Ovary (tissue), 9 donors: ENCODE data around the gene TMEM238L. TPM values are rescaled to one million over a fixed set of nuclear protein-coding genes. Genes with fewer than 3 reads are reported as not detected.
A peak's percentile ranks its signal among the peaks of the same experiment; 100 is the strongest.

Experiments
- DNase-seq, 5 donors: peaks; one replicate each; pipeline ENCODE4 v3.0.0-alpha.2; 2019 to 2020
- H3K27ac ChIP-seq, 2 donors: fragments of 200-600 bp; one replicate each; pipeline versions ENCODE4 v1.5.1 to v1.8.0; 2019 to 2022
- H3K27me3 ChIP-seq: fragments of 200-600 bp; one replicate; pipeline ENCODE4 v1.8.0; 2022
- H3K36me3 ChIP-seq: fragments of 200-600 bp; sonication (generic); one replicate; pipeline ENCODE4 v1.5.1; 2019
- H3K4me1 ChIP-seq: one replicate; pipeline ENCODE4 v1.8.1; 2013; ENCODE audit warnings: mild to moderate bottlenecking, moderate library complexity; ENCODE audit not compliant: insufficient read depth
- H3K4me3 ChIP-seq: fragments of 200-600 bp; sonication (generic); one replicate; pipeline ENCODE4 v1.5.1; 2017
- H3K9me3 ChIP-seq, 2 donors: fragments of 200-600 bp in 1 of 2; sonication (generic) in 1 of 2; one replicate each; pipeline versions ENCODE4 v1.5.1 to v1.8.1; 2013 to 2019; ENCODE audit warnings: mild to moderate bottlenecking in 1 of 2, moderate library complexity in 1 of 2
- EP300 ChIP-seq: sonication (generic); formaldehyde crosslinking; IDR thresholded peaks from one replicate; pipeline ENCODE4 v1.6.1; 2017; ENCODE audit warnings: antibody characterized with exemption
- POLR2A ChIP-seq: fragments of 450-650 bp; IDR thresholded peaks from one replicate; pipeline ENCODE4 v1.6.1; 2017; ENCODE audit warnings: antibody characterized with exemption, mild to moderate bottlenecking, moderate library complexity
- WGBS, 3 donors: extraction: QIAGEN DNeasy Blood & Tissue Kit in 1 of 3; methylation state at CpG; one replicate each; pipeline versions ENCODE4 v1.1.5 to v1.1.7; 2013 to 2017; 5-methylcytosine and 5-hydroxymethylcytosine counted together
- intact Hi-C, 4 donors: fragments of 100-400 bp; cut with DNase I; formaldehyde crosslinking; loops; one replicate each; pipeline versions ENCODE4 v1.11.0 to v1.15.1; 2022 to 2023
- polyA plus RNA-seq, 2 donors: library from polyadenylated mRNA; stranded (reverse); fragments of 200-250 nt in 1 of 2; fragments of 350-450 nt in 1 of 2; fragmentation: Illumina TruSeq in 1 of 2; extraction: RNeasy Lipid Tissue Mini Kit (QIAGEN cat#74804) in 1 of 2; gene quantifications; one replicate each; pipeline ENCODE4 v1.2.3, GENCODE V29; 2013 to 2014
- total RNA-seq, 7 donors: library from RNA; depleted of rRNA in 2 of 7; stranded (reverse); fragments of >200 nt in 2 of 7; fragmentation: NEBNext Ultra II Directional in 3 of 7; extraction: Animal tissue kit (Norgen Biotek cat#: 25700) in 3 of 7; gene quantifications; one replicate each; pipeline versions ENCODE4 v1.1.0 to v1.2.4, GENCODE V29; 2016 to 2023
- TF ChIP-seq, protein P1 (sequence below), 3 donors: fragments of 450-650 bp in 2 of 3; fragments of 200-600 bp in 1 of 3; IDR thresholded peaks; one replicate each; pipeline versions ENCODE4 v1.5.1 to v1.8.0; 2016 to 2022; ENCODE audit warnings: antibody characterized with exemption in 3 of 3, mild to moderate bottlenecking in 1 of 3
- donor health status: DM: no; HTN: no; CAD: no; lungs with moderate emphysema.
- donor health status: DM: no; HTN: no; CAD: no.
- donor health status: Bipolar disorder and iron deficiency.
- donor health status: DM: yes; HTN: yes; CAD: no.
- donor health status: DM: no; HTN: no; CAD: no.
- donor health status: DM: yes; HTN: yes; CAD: no.

TMEM238L gene
- total and polyA plus RNA-seq, 9 donors: not detected

DNA sequence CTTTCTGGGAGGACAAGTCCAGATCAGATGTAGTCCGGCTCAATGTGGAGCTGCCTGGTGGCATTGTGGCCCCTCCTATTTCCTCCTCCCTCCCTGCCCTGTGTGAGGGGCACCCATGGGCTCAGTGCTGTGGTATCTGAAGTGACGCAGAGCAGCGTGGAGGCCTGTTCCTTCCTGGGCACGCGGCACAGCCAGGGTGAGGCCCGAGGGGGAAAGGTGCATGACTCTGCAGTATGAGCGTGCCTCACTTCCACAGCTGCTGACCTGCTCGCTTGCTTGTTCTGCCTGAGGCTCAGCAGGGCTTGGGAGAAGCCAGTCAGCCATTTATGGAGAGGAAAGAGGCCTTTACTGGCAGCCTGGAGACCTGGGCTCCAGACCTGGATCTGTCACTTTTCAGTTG lies 11.7 kb downstream of the TMEM238L start:
- TF ChIP-seq, protein P1, sequence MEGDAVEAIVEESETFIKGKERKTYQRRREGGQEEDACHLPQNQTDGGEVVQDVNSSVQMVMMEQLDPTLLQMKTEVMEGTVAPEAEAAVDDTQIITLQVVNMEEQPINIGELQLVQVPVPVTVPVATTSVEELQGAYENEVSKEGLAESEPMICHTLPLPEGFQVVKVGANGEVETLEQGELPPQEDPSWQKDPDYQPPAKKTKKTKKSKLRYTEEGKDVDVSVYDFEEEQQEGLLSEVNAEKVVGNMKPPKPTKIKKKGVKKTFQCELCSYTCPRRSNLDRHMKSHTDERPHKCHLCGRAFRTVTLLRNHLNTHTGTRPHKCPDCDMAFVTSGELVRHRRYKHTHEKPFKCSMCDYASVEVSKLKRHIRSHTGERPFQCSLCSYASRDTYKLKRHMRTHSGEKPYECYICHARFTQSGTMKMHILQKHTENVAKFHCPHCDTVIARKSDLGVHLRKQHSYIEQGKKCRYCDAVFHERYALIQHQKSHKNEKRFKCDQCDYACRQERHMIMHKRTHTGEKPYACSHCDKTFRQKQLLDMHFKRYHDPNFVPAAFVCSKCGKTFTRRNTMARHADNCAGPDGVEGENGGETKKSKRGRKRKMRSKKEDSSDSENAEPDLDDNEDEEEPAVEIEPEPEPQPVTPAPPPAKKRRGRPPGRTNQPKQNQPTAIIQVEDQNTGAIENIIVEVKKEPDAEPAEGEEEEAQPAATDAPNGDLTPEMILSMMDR (IDR thresholded peaks at IDR 0.05): no peak
- no peak for TF ChIP-seq POLR2A
- TF ChIP-seq EP300: no peak
- WGBS, 3 donors: 87 to 96% (median 91%) methylated on average over 8 of the region's 8 CpGs
- Histone ChIP-seq H3K9me3 (no peaks in the 10 kb centered on the region), H3K36me3 (no peaks in the 10 kb centered on the region), H3K4me1 (peaks cover 12% of the 10 kb centered on the region), H3K27me3 (no peaks in the 10 kb centered on the region), H3K4me3 (no peak overlapping the region), H3K27ac (no peak overlapping the region)
- intact Hi-C loops: loop anchor here in 1 of 4 donors (5.0 kb wide), 1 partner anchor 35 kb away; no protein-coding TSS in a partner anchor
- DNase-seq: no peak

DNA sequence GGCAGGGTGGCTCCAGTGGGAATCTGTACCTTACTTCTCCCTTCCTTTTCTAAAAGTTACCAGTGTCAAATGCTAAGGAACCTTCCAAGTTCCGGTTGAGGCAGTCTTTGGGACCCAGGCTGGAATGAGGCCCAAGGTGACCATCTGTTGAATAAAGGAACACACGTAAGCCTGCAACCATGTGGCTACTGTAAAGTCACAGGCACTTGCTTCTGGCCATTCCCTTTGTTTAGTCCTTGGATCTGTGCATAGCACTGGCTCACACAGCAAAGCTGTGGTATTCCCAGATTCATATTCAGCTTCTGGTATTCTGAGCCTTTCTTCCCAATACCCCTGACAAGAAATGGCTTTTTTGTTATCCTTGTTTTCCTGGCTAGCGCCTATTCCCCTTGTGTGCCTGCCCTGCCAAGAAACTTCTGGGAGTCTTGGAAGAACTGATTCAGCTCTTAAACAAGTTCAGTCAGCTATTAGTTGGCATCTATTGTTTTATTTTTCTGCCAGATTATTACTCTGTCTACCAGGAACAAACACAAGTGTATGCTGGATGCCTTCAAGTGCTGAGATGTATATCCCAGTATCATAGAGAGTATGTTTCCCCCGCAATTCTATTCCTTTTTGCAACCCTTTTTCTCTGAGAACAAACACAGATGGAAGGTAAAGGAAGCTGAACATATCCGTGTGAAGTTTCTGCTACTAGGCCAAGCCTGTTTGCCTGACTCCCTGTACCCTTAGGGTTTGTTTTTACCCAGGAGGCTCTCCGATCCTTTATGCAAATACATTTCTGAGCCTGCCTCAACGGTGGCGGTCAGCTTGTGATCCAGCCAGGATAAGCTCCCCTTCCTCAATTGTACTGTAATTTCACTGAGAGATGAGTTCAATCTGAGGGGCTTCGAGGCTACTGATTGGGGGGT lies 13.2 kb downstream of the TMEM238L start:
- no peaks in the 10 kb centered on the region for H3K27me3 ChIP-seq
- H3K9me3 ChIP-seq: no peaks in the 10 kb centered on the region
- peak in 4 of 5 donors; percentile 41 to 49 (median 47) for DNase-seq
- no peaks in the 10 kb centered on the region for H3K36me3 ChIP-seq
- intact Hi-C loops: loop anchor here in 1 of 4 donors (5.0 kb wide), 1 partner anchor 37 kb away; no protein-coding TSS in a partner anchor
- peak overlapping the region in 1 of 2 donors; percentile 42 for H3K27ac ChIP-seq
- WGBS, 3 donors: 39 to 44% (median 44%) methylated on average over 9 of the region's 9 CpGs
- peaks cover 12% of the 10 kb centered on the region for H3K4me1 ChIP-seq
- no peak overlapping the region for H3K4me3 ChIP-seq
- no peak for TF ChIP-seq EP300
- TF ChIP-seq, protein P1 (IDR thresholded peaks at IDR 0.05): no peak
- no peak for TF ChIP-seq POLR2A

DNA sequence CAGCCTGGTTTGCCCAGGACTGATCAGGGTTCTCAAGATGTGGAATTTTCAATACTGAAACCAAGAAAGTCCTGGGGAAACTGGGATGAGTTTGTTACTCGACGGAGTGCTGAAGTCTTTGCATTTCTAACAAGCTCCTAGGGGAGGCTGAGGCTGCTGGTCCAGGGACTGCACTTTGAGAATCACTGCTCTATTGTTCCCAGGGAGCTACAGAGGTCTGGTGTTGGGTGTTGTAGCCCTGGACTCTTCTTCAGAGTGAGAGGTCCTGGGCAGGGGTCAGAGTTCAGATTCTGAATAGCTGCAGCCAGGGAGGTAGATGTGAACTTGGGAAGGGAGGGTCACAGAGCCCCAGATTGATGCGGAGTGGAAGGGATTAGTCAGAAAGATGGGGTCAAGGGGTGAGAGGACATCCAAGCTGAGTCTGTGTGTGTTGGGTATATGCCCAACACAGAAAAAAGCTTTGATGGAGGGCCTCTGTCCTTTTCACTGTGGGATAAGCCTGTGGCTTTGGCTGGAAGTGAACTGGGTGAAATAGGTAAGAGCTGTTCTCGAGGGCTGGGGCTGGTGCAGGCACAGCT lies 14.1 kb downstream of the TMEM238L start:
- no peak for TF ChIP-seq EP300
- no peak for TF ChIP-seq POLR2A
- TF ChIP-seq, protein P1 (IDR thresholded peaks at IDR 0.05): no peak
- Histone ChIP-seq H3K27ac (peak overlapping the region; percentile 12 to 42), H3K9me3 (no peaks in the 10 kb centered on the region), H3K27me3 (no peaks in the 10 kb centered on the region), H3K36me3 (no peaks in the 10 kb centered on the region), H3K4me1 (peaks cover 12% of the 10 kb centered on the region), H3K4me3 (no peak overlapping the region)
- no peak for DNase-seq
- intact Hi-C loops: loop anchor here in 1 of 4 donors (5.0 kb wide), 1 partner anchor 38 kb away; no protein-coding TSS in a partner anchor
- WGBS, 3 donors: 54 to 59% (median 55%) methylated on average over 4 of the region's 4 CpGs

DNA sequence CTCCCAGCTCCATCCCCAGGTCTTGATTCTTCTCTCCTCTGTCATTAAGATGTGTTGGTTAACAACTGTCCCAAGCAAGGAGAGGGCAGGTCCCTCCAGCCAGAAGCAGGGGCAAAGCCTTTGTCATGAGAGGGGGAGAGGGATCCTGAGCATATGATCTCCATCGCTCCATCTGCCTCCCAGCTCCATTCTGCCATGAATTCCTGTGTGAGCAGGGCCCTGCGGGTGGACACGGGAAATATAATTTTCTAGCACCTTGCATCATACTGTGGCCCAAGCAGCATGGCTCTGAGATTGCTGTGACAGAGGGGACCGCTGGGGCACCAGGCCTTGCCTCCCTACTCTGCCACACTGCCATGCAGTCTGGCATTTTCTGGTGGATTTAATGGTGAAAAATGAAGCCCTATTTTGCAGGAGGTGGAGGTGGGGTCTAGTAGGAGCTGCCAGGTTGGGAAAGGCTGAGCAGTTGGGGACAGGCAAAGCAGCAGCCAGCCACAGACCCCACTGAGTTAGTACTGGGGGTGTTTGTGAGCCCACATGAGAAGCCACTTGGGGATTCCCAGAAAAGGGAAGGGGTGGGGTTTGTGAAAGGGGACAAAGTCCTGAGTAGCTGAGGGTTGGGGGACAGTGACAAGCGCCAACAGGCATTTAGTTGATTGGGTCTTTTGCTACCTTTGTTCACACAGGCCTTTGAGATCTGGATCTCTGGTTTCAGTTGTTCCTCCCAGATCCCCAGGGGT lies 16.4 kb downstream of the TMEM238L start:
- WGBS, 3 donors: 89 to 95% (median 93%) methylated on average over 5 of the region's 5 CpGs
- Histone ChIP-seq H3K9me3 (no peaks in the 10 kb centered on the region), H3K36me3 (no peaks in the 10 kb centered on the region), H3K27ac (no peak overlapping the region), H3K4me1 (peaks cover 11% of the 10 kb centered on the region), H3K27me3 (no peaks in the 10 kb centered on the region), H3K4me3 (no peak overlapping the region)
- intact Hi-C loops: no loop called here
- TF ChIP-seq, protein P1 (IDR thresholded peaks at IDR 0.05): no peak
- no peak for TF ChIP-seq EP300
- TF ChIP-seq POLR2A: no peak
- no peak for DNase-seq
